Activated CD8-positive, alpha-beta memory T cell treated with anti-CD3 and anti-CD28 coated beads, Interleukin-2, amount 50 U/mL, for 24 hours (primary cell): Measurements from ENCODE around the gene PPA1.
"Not testable (repeated sequence)": the region's sequence is repeated elsewhere in the genome, so short reads cannot be mapped to it uniquely, and the experiment has no call there.

Experiments used
- DNase-seq: peaks from one replicate; pipeline ENCODE4 v3.0.0-alpha.2; 2020; ENCODE audit errors: extremely low read depth

The PPA1 gene

GRCh38 chr10:70212277-70212676 lies 21.0 kb downstream of the PPA1 start:
- no peak for DNase-seq

GRCh38 chr10:70206762-70207161 lies 26.5 kb downstream of the PPA1 start:
- no peak for DNase-seq

GRCh38 chr10:70201105-70201504 lies 32.1 kb downstream of the PPA1 start:
- DNase-seq: no peak

GRCh38 chr10:70198696-70199466 lies 34.3 kb downstream of the PPA1 start:
- no peak for DNase-seq

GRCh38 chr10:70197235-70197945 lies 35.8 kb downstream of the PPA1 start:
- no peak for DNase-seq

GRCh38 chr10:70193391-70193844 lies 39.8 kb downstream of the PPA1 start:
- no peak for DNase-seq

- no peak for DNase-seq
Measured at GRCh38 chr10:70192326-70192968, 40.8 kb downstream of the PPA1 start.

- DNase-seq: no peak
Measured at GRCh38 chr10:70191972-70192305, 41.3 kb downstream of the PPA1 start.

- DNase-seq: no peak
Measured at GRCh38 chr10:70191161-70191971, 41.9 kb downstream of the PPA1 start.

GRCh38 chr10:70190581-70190980 lies 42.6 kb downstream of the PPA1 start:
- DNase-seq: no peak

- no peak for DNase-seq
Measured at GRCh38 chr10:70190102-70190501, 43.1 kb downstream of the PPA1 start.

GRCh38 chr10:70188768-70189167 lies 44.5 kb downstream of the PPA1 start:
- DNase-seq: no peak

- DNase-seq: no peak
Measured at GRCh38 chr10:70186571-70186970, 46.7 kb downstream of the PPA1 start.

- DNase-seq: no peak
Measured at GRCh38 chr10:70186090-70186489, 47.1 kb downstream of the PPA1 start.

- no peak for DNase-seq
Measured at GRCh38 chr10:70183304-70183703, 49.9 kb downstream of the PPA1 start.

- not testable (repeated sequence) for DNase-seq
Measured at GRCh38 chr10:70179209-70179608, 54.0 kb downstream of the PPA1 start.

GRCh38 chr10:70178139-70178725 lies 55.0 kb downstream of the PPA1 start:
- no peak for DNase-seq

- DNase-seq: no peak
Measured at GRCh38 chr10:70176441-70176840, 56.8 kb downstream of the PPA1 start.

- no peak for DNase-seq
Measured at GRCh38 chr10:70175516-70175915, 57.7 kb downstream of the PPA1 start.

GRCh38 chr10:70174058-70174741 lies 59.0 kb downstream of the PPA1 start:
- DNase-seq: no peak
